Duodenal mucosa (tissue), 2 donors: ENCODE measurements around the gene XXYLT1.
A peak's percentile ranks its signal among the peaks of the same experiment; 100 is the strongest.

Experiments used
- H3K27ac ChIP-seq: one replicate; pipeline ENCODE4 v1.7.0; 2013; ENCODE audit warnings: low read depth, low read length
- H3K27me3 ChIP-seq, 2 donors: one replicate each; pipeline ENCODE4 v1.7.0; 2013; ENCODE audit warnings: low read length in 2 of 2, control low read depth in 1 of 2; ENCODE audit not compliant: insufficient read depth in 2 of 2, control insufficient read depth in 1 of 2
- H3K36me3 ChIP-seq, 2 donors: one replicate each; pipeline ENCODE4 v1.7.0; 2013; ENCODE audit warnings: low read length in 2 of 2, control low read depth in 1 of 2; ENCODE audit not compliant: insufficient read depth in 2 of 2, control insufficient read depth in 1 of 2
- H3K4me1 ChIP-seq, 2 donors: one replicate each; pipeline ENCODE4 v1.7.0; 2013; ENCODE audit warnings: low read length in 2 of 2, control low read depth in 1 of 2; ENCODE audit not compliant: insufficient read depth in 2 of 2, control insufficient read depth in 1 of 2
- H3K4me3 ChIP-seq, 2 donors: one replicate each; pipeline ENCODE4 v1.7.0; 2013; ENCODE audit warnings: low read length in 2 of 2, low read depth in 1 of 2
- H3K9ac ChIP-seq, 2 donors: one replicate each; pipeline ENCODE4 v1.7.0; 2013; ENCODE audit warnings: low read length in 2 of 2, low read depth in 1 of 2
- H3K9me3 ChIP-seq, 2 donors: one replicate each; pipeline ENCODE4 v1.7.0; 2013; ENCODE audit warnings: low read length in 2 of 2, control low read depth in 1 of 2; ENCODE audit not compliant: control insufficient read depth in 1 of 2

Gene XXYLT1

DNA sequence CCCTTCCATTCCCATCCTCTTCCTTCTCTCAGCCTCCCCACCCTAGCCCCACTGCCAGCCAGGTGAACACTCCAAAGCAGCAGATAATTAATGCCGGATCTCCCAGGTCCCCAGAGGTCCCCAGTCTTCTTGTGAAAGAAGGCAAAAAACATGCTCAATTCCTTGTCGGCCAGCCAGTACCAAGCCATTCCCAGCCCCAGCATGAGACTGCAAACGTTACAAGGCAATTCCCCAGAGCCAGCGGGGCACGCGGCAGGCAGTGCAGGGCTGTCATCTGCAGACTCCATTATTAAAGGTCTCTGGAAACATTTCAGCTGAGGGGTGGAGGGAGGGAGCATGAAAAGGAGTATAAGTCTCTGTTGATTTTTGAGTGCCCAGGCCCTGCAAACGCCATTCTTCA is 117.8 kb downstream of the XXYLT1 start:
- H3K4me3 ChIP-seq = no peak overlapping the region
- H3K9me3 ChIP-seq = no peaks in the 10 kb centered on the region
- no peaks in the 10 kb centered on the region for H3K27me3 ChIP-seq
- no peak overlapping the region for H3K27ac ChIP-seq
- peaks cover 55 to 57% of the 10 kb centered on the region in 2 donors for H3K4me1 ChIP-seq
- H3K9ac ChIP-seq = no peak overlapping the region
- H3K36me3 ChIP-seq = no peaks in the 10 kb centered on the region

GRCh38 chr3:195151866-195152541 is 119.0 kb downstream of the XXYLT1 start:
- H3K4me3 ChIP-seq = no peak overlapping the region
- no peak overlapping the region for H3K27ac ChIP-seq
- no peaks in the 10 kb centered on the region for H3K9me3 ChIP-seq
- no peaks in the 10 kb centered on the region for H3K27me3 ChIP-seq
- no peaks in the 10 kb centered on the region for H3K36me3 ChIP-seq
- no peak overlapping the region for H3K9ac ChIP-seq
- H3K4me1 ChIP-seq = peaks cover 62 to 63% of the 10 kb centered on the region in 2 donors

- no peak overlapping the region for H3K27ac ChIP-seq
- no peak overlapping the region for H3K9ac ChIP-seq
Observed at GRCh38 chr3:195151402-195151801, 119.6 kb downstream of the XXYLT1 start.

DNA sequence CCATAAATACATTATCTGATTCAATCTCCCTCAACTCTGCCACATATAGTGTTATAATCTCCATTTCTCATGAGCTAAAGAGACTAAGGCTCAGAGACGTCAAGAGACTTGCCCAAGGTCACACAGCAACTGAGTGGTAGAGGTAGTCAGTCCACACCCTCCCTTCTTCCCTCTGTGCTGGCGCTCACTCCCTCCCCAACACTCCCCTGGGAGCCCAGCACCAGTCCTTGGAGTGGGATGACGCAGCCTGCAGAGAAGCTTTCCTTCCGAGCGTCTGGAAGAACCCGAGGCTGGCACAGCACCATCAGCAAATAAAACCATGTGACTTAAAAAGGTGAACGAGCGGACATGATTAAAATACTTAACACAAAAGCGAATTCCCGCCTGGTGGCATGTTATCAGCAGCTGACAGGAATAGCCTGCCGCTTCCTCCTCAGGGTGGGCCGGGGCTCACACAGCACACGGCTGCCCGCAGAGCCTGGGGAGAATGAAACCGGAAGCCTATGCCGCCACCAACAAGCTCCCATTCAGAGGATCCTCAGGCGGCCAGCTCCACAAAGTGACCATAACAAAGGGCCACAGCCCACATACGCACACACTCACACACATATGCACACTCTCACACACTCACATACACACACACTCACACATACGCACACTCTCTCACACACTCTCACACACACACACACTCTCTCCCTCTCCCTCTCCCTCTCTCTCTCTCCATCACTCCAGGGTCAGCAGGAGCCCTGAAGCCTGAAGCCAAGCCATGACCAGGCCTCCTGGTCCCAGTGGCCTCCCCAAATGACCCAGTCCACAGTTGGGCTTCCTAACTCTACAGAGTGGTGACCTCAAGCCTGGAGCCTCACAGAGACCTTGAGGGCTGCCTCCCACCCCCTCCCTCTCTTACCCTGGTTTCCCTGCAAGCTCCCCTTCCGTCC is 120.5 kb downstream of the XXYLT1 start:
- Histone ChIP-seq H3K4me1 (peaks cover 53 to 57% of the 10 kb centered on the region in 2 donors), H3K9me3 (no peaks in the 10 kb centered on the region), H3K36me3 (no peaks in the 10 kb centered on the region), H3K4me3 (peak overlapping the region; percentile 71 to 74), H3K27ac (peak overlapping the region; percentile 35), H3K27me3 (no peaks in the 10 kb centered on the region), H3K9ac (peak overlapping the region; percentile 56 to 82)

More at GRCh38 chr3:195151402-195151801, 119.6 kb downstream of the XXYLT1 start:
- Histone ChIP-seq H3K27me3 (no peaks in the 10 kb centered on the region), H3K36me3 (no peaks in the 10 kb centered on the region), H3K4me1 (peaks cover 62 to 63% of the 10 kb centered on the region in 2 donors), H3K9me3 (no peaks in the 10 kb centered on the region), H3K4me3 (no peak overlapping the region)

GRCh38 chr3:195149292-195150030 is 121.5 kb downstream of the XXYLT1 start:
- H3K36me3 ChIP-seq = no peaks in the 10 kb centered on the region
- peak overlapping the region; percentile 15 for H3K27ac ChIP-seq
- H3K4me3 ChIP-seq = peak overlapping the region; percentile 71 to 74
- no peaks in the 10 kb centered on the region for H3K27me3 ChIP-seq
- H3K9ac ChIP-seq = no peak overlapping the region
- H3K9me3 ChIP-seq = no peaks in the 10 kb centered on the region
- peaks cover 43 to 47% of the 10 kb centered on the region in 2 donors for H3K4me1 ChIP-seq

- H3K9me3 ChIP-seq = no peaks in the 10 kb centered on the region
- H3K27ac ChIP-seq = no peak overlapping the region
- H3K4me1 ChIP-seq = peaks cover 35 to 38% of the 10 kb centered on the region in 2 donors
- H3K36me3 ChIP-seq = no peaks in the 10 kb centered on the region
- peak overlapping the region; percentile 7 to 62 for H3K4me3 ChIP-seq
- peak overlapping the region in 1 of 2 donors; percentile 41 for H3K9ac ChIP-seq
- H3K27me3 ChIP-seq = no peaks in the 10 kb centered on the region
Observed at GRCh38 chr3:195148549-195148948, 122.4 kb downstream of the XXYLT1 start.

DNA sequence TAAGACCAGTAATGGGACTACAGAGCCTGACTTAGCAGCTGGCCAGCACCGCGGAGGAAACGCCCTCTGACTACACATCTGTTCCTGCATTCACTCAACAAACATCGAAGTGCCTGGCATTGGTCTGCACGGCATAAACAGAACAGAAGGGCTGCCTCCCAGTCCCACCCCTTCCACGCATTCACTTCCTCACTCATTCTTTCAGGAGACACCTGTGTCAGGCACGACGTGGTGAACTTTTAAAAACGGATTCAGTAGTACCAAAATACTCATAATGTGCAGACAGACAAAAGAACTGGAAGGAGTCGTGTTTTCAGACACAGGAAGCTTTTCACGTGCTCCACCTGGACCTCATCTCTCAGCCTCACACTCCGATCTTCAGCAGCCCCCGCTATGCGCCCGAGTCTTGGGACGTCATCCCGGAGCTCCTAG is 123.3 kb downstream of the XXYLT1 start:
- H3K9me3 ChIP-seq = no peaks in the 10 kb centered on the region
- peak overlapping the region; percentile 13 to 41 for H3K9ac ChIP-seq
- H3K36me3 ChIP-seq = no peaks in the 10 kb centered on the region
- no peaks in the 10 kb centered on the region for H3K27me3 ChIP-seq
- peaks cover 28 to 38% of the 10 kb centered on the region in 2 donors for H3K4me1 ChIP-seq
- H3K4me3 ChIP-seq = peak overlapping the region; percentile 59 to 62
- peak overlapping the region; percentile 0 for H3K27ac ChIP-seq

- Histone ChIP-seq H3K9me3 (peaks cover 0 to 2% of the 10 kb centered on the region in 2 donors), H3K36me3 (no peaks in the 10 kb centered on the region), H3K27me3 (no peaks in the 10 kb centered on the region), H3K4me1 (peaks cover 28 to 37% of the 10 kb centered on the region in 2 donors), H3K4me3 (no peak overlapping the region), H3K9ac (no peak overlapping the region), H3K27ac (no peak overlapping the region)
Observed at GRCh38 chr3:195146131-195146530, 124.8 kb downstream of the XXYLT1 start.

- Histone ChIP-seq H3K27me3 (no peaks in the 10 kb centered on the region), H3K9me3 (peaks cover under 1 to 7% of the 10 kb centered on the region in 2 donors), H3K9ac (no peak overlapping the region), H3K36me3 (no peaks in the 10 kb centered on the region), H3K4me3 (no peak overlapping the region), H3K4me1 (peaks cover 24 to 32% of the 10 kb centered on the region in 2 donors), H3K27ac (no peak overlapping the region)
Observed at GRCh38 chr3:195145579-195145978, 125.4 kb downstream of the XXYLT1 start.
